Skeletal muscle satellite cell (primary cell): ENCODE measurements around the gene DGCR8.

Source experiments
- H3K27me3 ChIP-seq: 2 replicates; pipeline ENCODE4 v1.7.0; 2013; ENCODE audit warnings: low read length; ENCODE audit not compliant: control insufficient read depth, insufficient read depth
- H3K36me3 ChIP-seq: 2 replicates; pipeline ENCODE4 v1.7.0; 2013; ENCODE audit warnings: mild to moderate bottlenecking, control low read depth, low read length; ENCODE audit not compliant: insufficient read depth
- H3K4me1 ChIP-seq: 2 replicates; pipeline ENCODE4 v1.7.0; 2013; ENCODE audit warnings: low read length; ENCODE audit not compliant: control insufficient read depth, insufficient read depth
- H3K4me2 ChIP-seq: 2 replicates; pipeline ENCODE4 v1.7.0; 2013; ENCODE audit warnings: mild to moderate bottlenecking, low read length
- H3K4me3 ChIP-seq: 2 replicates; pipeline ENCODE4 v1.7.0; 2013; ENCODE audit warnings: low read length
- H3K9ac ChIP-seq: 2 replicates; pipeline ENCODE4 v1.7.0; 2013; ENCODE audit warnings: mild to moderate bottlenecking, low read depth, low read length, moderate library complexity
- H3K9me3 ChIP-seq: replicated peaks from 2 replicates; pipeline ENCODE4 v1.7.0; 2013; ENCODE audit warnings: mild to moderate bottlenecking, control low read depth, low read length

Gene DGCR8

DNA sequence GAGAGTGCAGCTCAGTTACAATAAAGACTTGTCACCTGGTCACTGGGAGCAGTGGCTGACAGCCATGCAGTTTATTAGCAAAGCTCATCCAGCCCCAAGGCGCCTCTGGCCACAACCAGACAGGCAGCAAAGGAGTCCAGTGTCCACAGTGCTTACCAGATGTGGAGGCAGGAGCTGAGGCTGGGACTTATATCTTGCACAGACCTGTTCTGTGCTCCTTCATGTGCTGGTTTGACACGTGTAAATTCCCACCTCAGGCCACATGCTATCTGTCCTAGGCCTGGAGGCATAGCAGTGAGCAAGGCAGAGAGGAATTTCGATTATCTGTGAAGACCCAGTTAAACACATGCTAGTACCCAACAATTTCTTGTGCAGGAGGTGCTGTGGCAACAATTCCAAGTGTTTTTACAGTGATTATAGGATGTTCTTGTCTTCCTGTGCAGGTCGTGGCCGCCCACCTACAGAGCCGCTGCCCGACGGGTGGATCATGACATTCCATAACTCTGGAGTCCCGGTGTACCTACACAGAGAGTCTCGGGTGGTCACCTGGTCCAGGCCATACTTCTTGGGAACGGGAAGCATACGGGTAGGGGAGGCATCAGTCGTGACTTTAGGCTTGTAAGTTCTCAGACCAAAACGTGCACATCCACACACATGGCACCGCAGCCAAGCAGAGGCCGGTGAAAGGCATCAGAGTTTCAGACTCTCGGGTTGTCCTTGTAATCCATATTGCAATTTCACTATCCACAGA, 9.4 kb downstream of the DGCR8 start:
- H3K4me2 ChIP-seq: no peak overlapping the region
- no peak overlapping the region for H3K4me3 ChIP-seq
- no peaks in the 10 kb centered on the region for H3K27me3 ChIP-seq
- no peaks in the 10 kb centered on the region for H3K9me3 ChIP-seq
- H3K36me3 ChIP-seq: peaks cover 89% of the 10 kb centered on the region
- H3K4me1 ChIP-seq: peaks cover 11% of the 10 kb centered on the region
- no peak overlapping the region for H3K9ac ChIP-seq

DNA sequence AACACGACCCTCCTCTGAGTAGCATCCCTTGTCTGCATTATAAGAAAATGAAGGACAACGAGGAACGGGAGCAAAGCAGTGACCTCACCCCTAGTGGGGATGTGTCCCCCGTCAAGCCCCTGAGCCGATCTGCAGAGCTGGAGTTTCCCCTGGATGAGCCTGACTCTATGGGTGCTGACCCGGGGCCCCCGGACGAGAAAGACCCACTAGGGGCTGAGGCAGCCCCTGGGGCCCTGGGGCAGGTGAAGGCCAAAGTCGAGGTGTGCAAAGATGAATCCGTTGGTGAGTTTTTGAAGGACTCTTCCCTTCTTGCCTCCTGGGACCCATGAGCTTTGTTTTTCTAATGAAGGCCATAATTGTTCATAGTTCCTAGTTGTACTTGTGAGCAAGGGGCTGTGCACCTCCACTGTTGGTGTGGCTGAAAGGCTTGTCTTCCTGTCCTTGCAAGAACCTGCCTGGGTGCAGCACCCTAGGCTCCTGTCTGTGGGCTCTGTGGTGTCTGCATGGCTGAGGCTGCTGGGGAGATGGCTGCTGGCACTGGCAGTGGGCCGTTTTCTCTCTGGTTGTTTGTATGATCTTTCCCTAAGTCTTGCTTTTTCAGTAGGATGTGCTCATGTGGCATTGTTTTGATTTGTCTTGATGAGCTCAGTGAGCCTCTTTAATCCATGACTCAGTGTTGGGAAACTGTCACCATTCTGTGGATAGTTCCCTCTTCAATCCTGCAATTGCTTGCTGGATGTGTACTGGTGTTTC, 10.1 kb downstream of the DGCR8 start:
- Histone ChIP-seq H3K27me3 (no peaks in the 10 kb centered on the region), H3K9ac (no peak overlapping the region), H3K4me3 (no peak overlapping the region), H3K4me2 (no peak overlapping the region), H3K36me3 (peaks cover 96% of the 10 kb centered on the region), H3K4me1 (peaks cover 7% of the 10 kb centered on the region), H3K9me3 (no peaks in the 10 kb centered on the region)

DNA sequence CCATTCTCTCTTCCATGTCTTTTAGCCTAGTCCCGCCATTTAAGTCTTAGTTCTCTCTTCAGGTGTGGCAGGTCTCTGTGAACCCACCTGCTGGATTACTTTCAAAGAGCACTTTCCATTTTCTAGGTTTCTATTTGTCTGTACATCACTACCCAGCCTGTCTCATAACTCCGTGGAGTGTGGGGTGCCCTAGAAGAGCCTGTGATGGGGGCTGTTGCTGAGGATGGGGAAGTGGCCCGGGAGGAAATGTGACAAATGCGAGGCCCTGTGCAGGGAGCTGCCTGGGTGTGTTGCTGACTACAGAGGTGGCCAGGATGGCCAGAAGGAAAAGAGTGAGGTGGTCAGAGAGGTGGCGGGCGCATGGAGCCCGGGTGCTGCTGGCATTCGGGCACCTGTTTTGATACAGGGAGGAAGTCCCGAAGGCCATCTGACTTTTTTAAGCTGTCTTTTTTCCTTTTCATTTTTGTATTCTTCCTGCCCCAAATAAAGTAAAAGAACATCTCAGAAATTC, 10.7 kb downstream of the DGCR8 start:
- Histone ChIP-seq H3K4me3 (no peak overlapping the region), H3K9ac (no peak overlapping the region), H3K9me3 (no peaks in the 10 kb centered on the region), H3K36me3 (peaks cover 96% of the 10 kb centered on the region), H3K4me2 (no peak overlapping the region), H3K4me1 (peaks cover 7% of the 10 kb centered on the region), H3K27me3 (no peaks in the 10 kb centered on the region)

DNA sequence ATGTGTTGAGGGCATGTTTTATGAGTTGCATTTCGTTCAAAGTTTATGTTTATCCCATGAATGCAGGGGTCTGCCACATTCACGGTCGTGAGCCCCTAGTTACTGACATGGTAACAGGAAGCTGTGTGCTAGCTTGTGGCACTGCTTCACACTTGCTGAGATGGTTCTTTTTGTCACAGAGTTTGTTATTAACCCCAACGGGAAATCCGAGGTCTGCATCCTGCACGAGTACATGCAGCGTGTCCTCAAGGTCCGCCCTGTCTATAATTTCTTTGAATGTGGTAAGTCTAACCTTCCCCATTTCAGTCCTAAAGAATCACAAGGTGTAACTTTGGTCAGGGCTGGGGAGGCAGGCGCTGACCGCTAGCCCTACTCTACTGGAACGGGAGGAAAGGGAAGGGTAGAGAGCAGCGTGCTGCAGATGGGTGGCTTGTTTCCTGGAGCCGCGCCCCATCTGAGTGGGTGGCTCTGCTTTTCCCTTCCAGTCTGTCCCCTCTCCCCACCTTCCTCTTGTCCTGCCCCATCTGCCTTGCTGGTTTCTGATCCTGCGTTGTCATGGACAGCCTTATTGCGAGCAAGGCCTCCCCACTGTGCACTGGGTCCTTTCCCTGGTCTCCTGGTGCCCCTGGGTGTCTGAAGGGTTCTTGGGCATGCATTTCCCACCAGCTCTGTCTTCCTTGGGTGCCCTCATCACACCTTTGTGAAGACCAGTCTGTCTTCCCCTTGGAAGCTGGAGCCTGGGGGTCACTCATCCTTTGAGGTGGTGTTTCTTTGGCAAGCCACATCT, 11.8 kb downstream of the DGCR8 start:
- Histone ChIP-seq H3K4me1 (peaks cover 7% of the 10 kb centered on the region), H3K27me3 (no peaks in the 10 kb centered on the region), H3K9ac (no peak overlapping the region), H3K36me3 (peaks cover 96% of the 10 kb centered on the region), H3K4me2 (no peak overlapping the region), H3K9me3 (no peaks in the 10 kb centered on the region), H3K4me3 (no peak overlapping the region)

DNA sequence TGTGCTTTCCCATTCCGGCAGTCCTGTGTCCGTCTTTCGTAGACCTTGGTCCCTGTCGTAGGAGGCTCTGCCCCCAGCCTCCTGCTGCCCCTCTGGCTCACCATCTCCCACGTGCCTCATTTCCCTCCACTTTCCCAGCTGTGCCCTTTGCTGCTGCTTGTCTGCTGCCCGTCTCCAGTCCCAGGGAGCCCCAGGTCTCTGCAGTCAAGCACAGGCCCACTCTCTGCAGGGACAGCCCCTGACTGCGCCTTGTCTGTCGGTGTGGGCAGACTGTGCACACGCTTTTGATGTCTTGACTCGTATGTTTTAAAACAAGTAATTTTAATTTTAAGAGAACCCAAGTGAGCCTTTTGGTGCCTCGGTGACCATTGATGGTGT, 12.4 kb downstream of the DGCR8 start:
- Histone ChIP-seq H3K36me3 (peaks cover 96% of the 10 kb centered on the region), H3K4me1 (peaks cover 7% of the 10 kb centered on the region)

DNA sequence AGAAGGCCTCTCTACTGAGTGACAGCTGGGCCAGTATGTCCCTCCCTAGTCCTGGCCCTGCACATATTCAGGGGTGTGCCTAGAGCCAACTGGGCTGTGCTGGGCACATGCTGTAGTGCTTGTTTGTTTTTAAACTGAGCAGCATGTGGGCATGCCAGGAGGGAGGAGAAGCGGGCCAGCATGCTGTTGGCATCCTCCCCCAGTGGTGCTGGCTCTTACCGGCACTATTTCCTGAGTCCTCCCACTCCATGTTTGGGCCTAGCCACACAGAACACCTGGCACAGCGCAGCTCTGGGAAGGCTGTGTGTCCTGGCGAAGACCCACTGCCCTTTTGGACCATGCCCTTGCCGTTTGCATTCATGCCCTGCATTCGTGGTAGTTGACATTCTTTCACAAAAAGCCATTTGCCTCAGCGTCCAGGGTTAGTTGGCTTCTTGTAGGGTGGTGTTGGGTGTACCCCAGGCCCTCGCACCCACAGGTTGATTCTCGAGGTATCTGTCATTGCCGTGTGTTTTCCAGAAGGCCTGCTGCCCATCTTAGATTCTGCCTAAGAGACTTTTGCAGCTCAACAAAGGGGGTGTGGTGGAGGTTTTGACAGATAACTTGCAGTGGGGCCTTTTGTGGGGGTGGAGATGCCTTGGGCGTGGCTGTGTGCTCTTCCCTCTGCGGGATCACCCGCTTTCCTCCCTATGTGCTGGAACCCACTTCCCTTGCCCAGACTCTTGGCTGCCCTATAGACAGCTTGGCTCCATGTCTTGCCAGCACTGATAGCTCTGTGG, 13.6 kb downstream of the DGCR8 start:
- Histone ChIP-seq H3K4me1 (peaks cover 7% of the 10 kb centered on the region), H3K9ac (no peak overlapping the region), H3K27me3 (no peaks in the 10 kb centered on the region), H3K9me3 (no peaks in the 10 kb centered on the region), H3K4me2 (no peak overlapping the region), H3K36me3 (peaks cover 92% of the 10 kb centered on the region), H3K4me3 (no peak overlapping the region)

More for the DNA sequence above, 12.4 kb downstream of the DGCR8 start:
- H3K9me3 ChIP-seq: no peaks in the 10 kb centered on the region
- no peak overlapping the region for H3K4me3 ChIP-seq
- no peak overlapping the region for H3K9ac ChIP-seq
- no peaks in the 10 kb centered on the region for H3K27me3 ChIP-seq
- no peak overlapping the region for H3K4me2 ChIP-seq

DNA sequence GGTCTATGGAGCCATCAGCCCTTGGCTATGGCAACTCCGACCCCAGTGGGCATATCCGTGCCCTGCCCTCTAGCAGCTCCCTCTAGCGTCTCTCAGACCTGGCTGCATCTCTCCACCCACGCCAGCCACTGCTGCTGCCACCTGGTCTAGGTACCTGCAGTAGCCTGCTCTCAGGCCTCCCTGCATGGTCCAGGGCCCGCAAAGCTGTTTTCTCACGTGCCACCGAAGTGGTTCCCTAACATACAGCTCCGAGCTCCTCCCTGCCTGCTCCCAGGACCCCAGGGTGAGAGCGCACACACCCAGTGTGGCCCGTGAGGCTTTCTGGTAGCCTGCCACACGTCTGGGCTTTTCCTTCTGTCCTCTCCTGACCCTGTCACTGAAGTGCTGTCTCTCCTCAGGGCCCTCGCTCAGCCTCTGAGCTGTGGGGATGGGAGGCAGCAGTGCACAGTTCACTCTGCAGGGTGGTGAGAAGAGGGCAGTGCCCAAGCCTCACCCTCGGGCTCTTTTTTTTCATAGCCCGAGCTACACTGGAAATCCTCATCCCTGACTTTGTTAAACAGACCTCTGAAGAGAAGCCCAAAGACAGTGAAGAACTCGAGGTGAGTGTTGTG, 14.3 kb downstream of the DGCR8 start:
- H3K4me2 ChIP-seq: no peak overlapping the region
- no peaks in the 10 kb centered on the region for H3K9me3 ChIP-seq
- H3K36me3 ChIP-seq: peaks cover 91% of the 10 kb centered on the region
- no peaks in the 10 kb centered on the region for H3K27me3 ChIP-seq
- no peak overlapping the region for H3K9ac ChIP-seq
- no peak overlapping the region for H3K4me3 ChIP-seq
- H3K4me1 ChIP-seq: peaks cover 7% of the 10 kb centered on the region

DNA sequence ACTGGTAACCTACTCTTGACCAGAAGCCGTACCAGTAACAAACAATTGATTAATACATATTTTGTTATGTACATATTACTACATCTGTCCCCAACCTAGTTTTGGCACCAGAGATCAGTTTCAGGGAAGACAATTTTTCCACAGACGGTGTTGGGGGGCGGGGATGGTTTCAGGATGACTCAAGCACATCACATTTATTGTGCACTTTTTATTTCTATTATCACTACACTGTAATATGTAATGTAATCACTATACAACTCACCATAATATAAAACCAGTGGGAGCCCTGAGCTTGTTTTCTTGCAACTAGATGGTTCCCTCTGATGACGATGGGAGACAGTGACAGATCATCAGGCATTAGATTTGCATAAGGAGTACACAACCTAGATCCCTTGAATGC, 15.5 kb downstream of the DGCR8 start:
- Histone ChIP-seq H3K4me3 (no peak overlapping the region), H3K27me3 (no peaks in the 10 kb centered on the region), H3K9me3 (no peaks in the 10 kb centered on the region), H3K36me3 (peaks cover 88% of the 10 kb centered on the region), H3K9ac (no peak overlapping the region), H3K4me2 (no peak overlapping the region), H3K4me1 (no peaks in the 10 kb centered on the region)

DNA sequence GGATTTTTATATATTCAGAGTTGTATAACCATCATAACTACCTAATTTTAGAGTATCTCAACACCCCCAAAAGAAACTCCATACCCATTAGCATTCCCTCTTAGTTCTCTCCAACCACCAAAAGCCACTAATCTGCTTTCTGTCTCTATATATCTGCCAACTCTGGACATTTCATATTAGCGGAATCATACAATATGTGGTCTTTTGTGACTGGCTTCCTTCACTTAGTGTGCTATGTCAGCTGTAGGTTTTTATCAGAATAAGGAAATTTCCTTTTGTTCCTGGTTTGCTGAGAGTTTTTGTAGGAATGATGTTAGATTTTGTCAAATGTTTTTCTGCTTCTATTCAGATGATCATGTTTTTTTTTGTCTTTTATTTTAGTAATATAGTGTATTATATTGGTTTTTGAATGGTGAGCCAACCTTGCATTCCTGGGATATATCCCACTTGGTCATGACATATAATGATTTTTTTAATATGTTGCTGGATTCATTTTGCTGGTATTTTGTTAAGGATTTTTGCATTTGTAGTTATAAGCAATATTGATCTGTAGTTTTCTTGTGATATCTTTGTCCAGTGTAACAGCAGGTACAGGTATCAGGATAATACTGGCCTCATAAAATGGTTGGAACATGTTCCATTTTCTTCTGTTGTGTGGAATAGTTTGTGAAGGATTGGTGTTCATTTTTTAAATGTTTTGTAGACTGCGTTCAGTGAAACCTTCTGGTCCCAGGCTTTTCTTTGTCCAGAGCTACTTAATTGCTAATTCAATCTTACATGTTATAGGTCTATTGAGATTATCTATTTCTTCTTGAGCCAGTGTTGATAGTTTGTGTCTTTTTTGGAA, 16.8 kb downstream of the DGCR8 start:
- Histone ChIP-seq H3K27me3 (no peaks in the 10 kb centered on the region), H3K4me3 (no peak overlapping the region), H3K9me3 (no peaks in the 10 kb centered on the region), H3K36me3 (peaks cover 81% of the 10 kb centered on the region), H3K4me2 (no peak overlapping the region), H3K9ac (no peak overlapping the region), H3K4me1 (no peaks in the 10 kb centered on the region)

DNA sequence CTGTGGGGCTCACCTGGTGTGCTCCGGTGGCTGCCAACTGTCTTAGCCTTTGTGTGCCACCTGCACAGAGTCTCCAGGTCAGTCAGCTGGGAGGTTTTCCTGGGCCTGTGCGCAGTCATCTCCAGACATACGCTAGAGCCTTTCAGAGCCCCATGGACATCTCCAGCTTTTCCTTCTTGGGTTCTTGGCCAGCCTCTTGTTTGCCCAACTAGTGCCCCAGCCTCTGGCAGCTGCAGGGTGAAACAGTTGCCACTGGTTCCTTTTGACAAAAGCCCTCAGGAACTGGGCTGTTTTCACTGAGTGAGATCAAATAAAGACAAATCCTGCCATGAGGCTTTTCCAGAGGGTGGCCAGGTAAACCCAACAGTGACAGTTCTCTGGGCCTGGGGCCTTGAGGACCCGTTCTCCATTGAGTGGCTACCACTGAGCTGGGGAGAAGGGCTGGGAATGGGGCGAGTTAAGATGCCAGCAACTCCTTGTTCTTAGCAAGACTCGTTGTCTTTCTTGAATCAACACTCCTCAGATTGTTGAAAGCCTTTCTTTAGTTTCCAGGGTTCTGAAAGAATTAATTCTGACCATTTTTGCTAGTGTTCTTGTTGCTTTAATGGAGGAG, 19.2 kb downstream of the DGCR8 start:
- Histone ChIP-seq H3K4me2 (no peak overlapping the region), H3K27me3 (no peaks in the 10 kb centered on the region), H3K9ac (no peak overlapping the region), H3K36me3 (peaks cover 67% of the 10 kb centered on the region), H3K4me1 (no peaks in the 10 kb centered on the region), H3K9me3 (no peaks in the 10 kb centered on the region), H3K4me3 (no peak overlapping the region)
